BJ (cell line): ENCODE results near the gene ADAM11. TPM values are rescaled to one million over a fixed set of nuclear protein-coding genes. Genes with fewer than 3 reads are reported as not detected.

Experiments used
- CTCF ChIA-PET: fragments of 350-600 bp; formaldehyde crosslinking; extraction: SDS; loops from one replicate; lab custom pipeline; 2021; ENCODE audit warnings: antibody characterized with exemption, inconsistent platforms; lab: Yijun Ruan, JAX
- POLR2A ChIA-PET: fragments of 300-600 bp; sonication (Branson Sonifier 250); formaldehyde crosslinking; extraction: SDS; loops from one replicate; lab custom pipeline; 2021; ENCODE audit warnings: antibody characterized with exemption; lab: Charles Lee
- DNase-seq: peaks from one replicate; pipeline ENCODE4 v3.0.0-alpha.2; 2011; ENCODE audit warnings: low read depth
- H3K27me3 ChIP-seq: 2 replicates; pipeline ENCODE4 v1.6.0; 2011; ENCODE audit warnings: low read length; ENCODE audit not compliant: control insufficient read depth, insufficient read depth
- H3K36me3 ChIP-seq: 2 replicates; pipeline ENCODE4 v1.5.1; 2011; ENCODE audit warnings: low read length; ENCODE audit not compliant: control insufficient read depth, insufficient read depth
- H3K4me3 ChIP-seq: 2 replicates; pipeline ENCODE4 v1.5.1; 2011; ENCODE audit warnings: low read depth, mild to moderate bottlenecking, control low read depth, low read length
- polyA plus RNA-seq: library from polyadenylated mRNA; depleted of rRNA; stranded (reverse); fragments of >200 nt; gene quantifications from 2 replicates; pipeline ENCODE4 v1.2.3, GENCODE V29; 2011
- TF ChIP-seq, protein P1 (sequence below): IDR thresholded peaks from 2 replicates; pipeline ENCODE4 v1.5.1; 2011; ENCODE audit warnings: low read depth, mild to moderate bottlenecking, control low read depth, inconsistent platforms, low read length, moderate library complexity; ENCODE audit not compliant: insufficient read depth

ADAM11 gene
- polyA plus RNA-seq, 1 experiment: 0.31 TPM

DNA sequence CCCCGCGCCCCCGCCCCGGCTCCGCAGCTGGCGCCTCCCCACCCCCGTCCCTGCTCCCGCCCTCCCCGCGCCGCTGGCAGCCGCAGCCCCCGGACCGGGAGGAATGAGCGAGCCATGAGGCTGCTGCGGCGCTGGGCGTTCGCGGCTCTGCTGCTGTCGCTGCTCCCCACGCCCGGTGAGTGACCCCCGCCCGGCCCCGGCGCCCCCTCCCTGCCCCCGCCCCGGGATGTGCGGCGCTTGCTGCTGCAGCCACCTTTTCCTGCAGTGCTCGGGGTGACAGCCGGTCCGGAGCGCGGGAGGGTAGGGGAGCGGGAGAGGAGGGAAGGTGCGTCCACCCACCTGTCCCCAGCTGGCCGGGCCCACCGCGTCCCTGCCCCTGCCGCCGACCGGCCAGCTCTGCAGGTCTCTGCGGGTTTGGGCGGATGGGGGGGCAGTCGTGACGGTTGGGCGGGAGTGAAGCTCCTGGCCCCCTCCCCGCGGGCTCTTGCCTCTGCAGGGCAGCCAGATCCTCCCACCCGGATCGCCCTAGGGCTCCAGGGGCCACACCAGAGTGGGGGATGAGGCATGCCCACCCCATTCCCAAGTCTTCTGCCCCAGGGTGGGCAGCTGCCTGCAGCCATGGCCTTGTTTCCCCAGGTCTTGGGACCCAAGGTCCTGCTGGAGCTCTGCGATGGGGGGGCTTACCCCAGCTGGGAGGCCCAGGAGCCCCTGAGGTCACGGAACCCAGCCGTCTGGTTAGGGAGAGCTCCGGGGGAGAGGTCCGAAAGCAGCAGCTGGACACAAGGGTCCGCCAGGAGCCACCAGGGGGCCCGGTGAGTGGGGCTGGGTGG lies 513 bp downstream of the ADAM11 start:
- CTCF ChIA-PET: interaction anchor here (0.5 to 1.2 kb wide), 6 partner anchors 15 to 243 kb away, joined by 3 to 4 read pairs (median 3); no protein-coding TSS in a partner anchor
- TF ChIP-seq, protein P1, sequence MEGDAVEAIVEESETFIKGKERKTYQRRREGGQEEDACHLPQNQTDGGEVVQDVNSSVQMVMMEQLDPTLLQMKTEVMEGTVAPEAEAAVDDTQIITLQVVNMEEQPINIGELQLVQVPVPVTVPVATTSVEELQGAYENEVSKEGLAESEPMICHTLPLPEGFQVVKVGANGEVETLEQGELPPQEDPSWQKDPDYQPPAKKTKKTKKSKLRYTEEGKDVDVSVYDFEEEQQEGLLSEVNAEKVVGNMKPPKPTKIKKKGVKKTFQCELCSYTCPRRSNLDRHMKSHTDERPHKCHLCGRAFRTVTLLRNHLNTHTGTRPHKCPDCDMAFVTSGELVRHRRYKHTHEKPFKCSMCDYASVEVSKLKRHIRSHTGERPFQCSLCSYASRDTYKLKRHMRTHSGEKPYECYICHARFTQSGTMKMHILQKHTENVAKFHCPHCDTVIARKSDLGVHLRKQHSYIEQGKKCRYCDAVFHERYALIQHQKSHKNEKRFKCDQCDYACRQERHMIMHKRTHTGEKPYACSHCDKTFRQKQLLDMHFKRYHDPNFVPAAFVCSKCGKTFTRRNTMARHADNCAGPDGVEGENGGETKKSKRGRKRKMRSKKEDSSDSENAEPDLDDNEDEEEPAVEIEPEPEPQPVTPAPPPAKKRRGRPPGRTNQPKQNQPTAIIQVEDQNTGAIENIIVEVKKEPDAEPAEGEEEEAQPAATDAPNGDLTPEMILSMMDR: no peak

DNA sequence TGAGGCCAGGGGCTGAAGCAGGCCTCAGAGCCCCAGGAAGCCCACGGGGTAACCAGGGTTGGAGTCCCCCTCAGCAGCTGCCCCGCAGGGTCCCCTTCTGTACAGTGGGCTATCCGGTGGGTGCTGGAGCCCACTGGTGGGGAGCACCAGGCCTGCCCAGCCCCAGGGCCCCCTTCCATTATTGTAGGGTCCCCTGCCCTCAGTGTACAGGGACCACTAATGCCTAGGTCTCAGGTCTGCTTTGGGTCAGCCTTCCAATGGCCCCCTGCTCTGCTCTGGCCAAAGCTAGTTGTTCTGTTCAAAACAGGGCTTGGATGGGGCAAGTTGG lies 1.1 kb downstream of the ADAM11 start:
- H3K27me3 ChIP-seq: peaks cover 13% of the 10 kb centered on the region
- ChIA-PET CTCF (interaction anchor here (0.6 to 1.0 kb wide), 5 partner anchors 13 to 243 kb away, joined by 3 to 4 read pairs (median 3); no protein-coding TSS in a partner anchor), POLR2A (no interaction called here)
- TF ChIP-seq, protein P1: no peak
- no peak for DNase-seq
- H3K36me3 ChIP-seq: no peaks in the 10 kb centered on the region
- H3K4me3 ChIP-seq: no peak overlapping the region

More for the DNA sequence above, 513 bp downstream of the ADAM11 start:
- Histone ChIP-seq H3K36me3 (no peaks in the 10 kb centered on the region), H3K4me3 (peak overlapping the region; percentile 35), H3K27me3 (peaks cover 13% of the 10 kb centered on the region)
- POLR2A ChIA-PET: interaction anchor here (0.6 kb wide), 1 partner anchor 10 kb away, joined by 3 read pairs; no protein-coding TSS in a partner anchor
- DNase-seq: no peak

DNA sequence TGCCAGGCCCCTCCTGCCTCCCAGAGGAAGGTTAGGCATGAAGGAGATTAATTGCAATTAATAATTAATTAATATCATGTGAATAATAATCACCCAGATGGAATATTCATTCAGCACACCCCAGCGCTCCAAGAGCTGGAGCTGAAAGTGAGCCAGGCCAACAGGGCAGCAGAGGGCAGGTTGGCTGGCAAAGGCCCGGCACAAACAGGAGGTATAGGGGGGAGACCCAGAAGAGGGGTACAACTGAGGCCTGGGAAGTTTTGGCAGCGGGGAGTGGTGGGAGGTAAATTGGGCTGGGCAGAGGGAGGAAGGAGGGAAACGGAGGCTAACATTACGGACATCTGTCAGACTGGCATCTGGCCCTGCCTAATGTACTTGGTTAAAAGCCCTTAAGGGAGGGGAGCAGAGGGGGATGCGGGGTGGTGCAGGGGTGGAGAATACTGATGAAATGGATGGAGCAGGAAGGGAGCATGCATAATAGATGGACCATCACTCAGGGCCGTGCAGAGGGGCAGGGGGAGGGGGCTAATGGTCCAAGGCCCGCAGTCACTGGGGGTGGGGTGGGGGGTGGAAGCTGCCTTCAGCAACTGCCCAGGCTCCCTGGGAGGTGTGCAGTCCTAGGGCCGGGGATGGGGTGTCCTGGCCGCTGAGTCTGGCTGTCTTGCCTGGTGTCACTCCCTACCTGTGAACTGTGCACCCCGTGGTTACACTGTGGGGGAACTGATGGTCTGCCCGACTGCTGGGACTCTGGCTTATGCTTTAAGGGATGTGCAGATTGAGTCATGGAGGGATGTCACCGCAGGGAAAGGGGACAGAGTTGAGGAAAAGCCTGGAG lies 1.9 kb downstream of the ADAM11 start:
- DNase-seq: no peak
- TF ChIP-seq, protein P1: no peak
- POLR2A ChIA-PET: no interaction called here
- Histone ChIP-seq H3K4me3 (no peak overlapping the region), H3K27me3 (peaks cover 14% of the 10 kb centered on the region), H3K36me3 (no peaks in the 10 kb centered on the region)
- CTCF ChIA-PET: interaction anchor here (0.9 to 1.0 kb wide), 2 partner anchors 13 to 160 kb away, joined by 3 read pairs; no protein-coding TSS in a partner anchor

DNA sequence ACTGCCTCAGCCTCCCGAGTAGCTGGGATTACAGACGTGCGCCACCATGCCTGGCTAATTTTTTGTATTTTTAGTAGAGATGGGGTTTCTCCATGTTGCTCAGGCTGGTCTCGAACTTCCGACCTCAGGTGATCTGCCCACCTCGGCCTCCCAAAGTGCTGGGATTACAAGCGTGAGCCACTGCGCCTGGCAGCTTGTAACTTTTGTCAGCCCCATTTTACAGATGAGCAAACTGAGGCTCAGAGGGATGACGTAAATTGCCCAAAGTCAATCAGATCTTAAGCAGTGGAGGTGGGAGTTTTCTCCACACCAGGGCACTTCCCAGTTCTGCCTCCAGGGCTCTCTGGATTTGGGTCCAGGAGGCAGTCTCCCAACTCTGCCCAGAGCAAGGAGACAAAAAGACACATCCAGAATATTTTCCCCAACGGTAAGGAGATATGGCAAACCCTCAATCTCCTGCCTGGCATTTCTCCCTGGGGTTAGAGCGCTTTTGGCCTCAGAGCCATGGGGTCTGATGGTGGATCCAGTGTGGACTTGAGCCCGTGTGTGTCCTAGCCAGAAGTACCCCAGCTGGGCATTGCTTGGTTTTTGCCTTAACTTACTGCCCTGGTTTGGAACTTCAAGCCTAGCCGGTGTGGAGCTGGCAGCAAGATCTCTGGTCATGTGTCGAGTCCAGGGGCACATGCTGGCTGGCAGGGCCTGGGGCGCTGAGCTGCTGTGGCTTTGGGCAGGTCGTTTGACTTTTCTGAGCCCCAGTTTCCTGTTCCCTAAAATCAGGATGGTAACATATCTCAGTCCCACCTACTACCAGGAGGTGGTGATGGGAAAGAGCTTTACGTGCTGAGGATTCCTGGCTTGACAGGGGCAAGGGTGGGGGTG lies 3.4 kb downstream of the ADAM11 start:
- Histone ChIP-seq H3K27me3 (peaks cover 16% of the 10 kb centered on the region), H3K36me3 (no peaks in the 10 kb centered on the region), H3K4me3 (no peak overlapping the region)
- no peak for DNase-seq
- TF ChIP-seq, protein P1: no peak
- ChIA-PET POLR2A (no interaction called here), CTCF (interaction anchor here (0.8 to 1.4 kb wide), 6 partner anchors 8 to 103 kb away, joined by 3 to 5 read pairs (median 4); no protein-coding TSS in a partner anchor)
